GM23248 (cell line): ENCODE measurements around the gene NFKBIL1. TPM values are rescaled to one million over a fixed set of nuclear protein-coding genes. Genes with fewer than 3 reads are reported as not detected.
A peak's percentile ranks its signal among the peaks of the same experiment; 100 is the strongest.

Experiments
- DNase-seq: peaks from one replicate; pipeline ENCODE4 v3.0.0-alpha.2; 2015
- H2AFZ ChIP-seq: fragments of 200-600 bp; sonication (generic); 2 replicates; pipeline ENCODE4 v1.6.1; 2016; ENCODE audit warnings: antibody characterized with exemption
- H3F3A ChIP-seq: fragments of 200-600 bp; sonication (generic); 2 replicates; pipeline ENCODE4 v1.6.1; 2016; ENCODE audit warnings: mild to moderate bottlenecking, antibody characterized with exemption, mixed run types; ENCODE audit not compliant: insufficient read depth
- H3K27ac ChIP-seq: fragments of 200-600 bp; sonication (generic); 2 replicates; pipeline ENCODE4 v1.5.1; 2016; ENCODE audit warnings: mild to moderate bottlenecking
- H3K27me3 ChIP-seq: fragments of 200-600 bp; sonication (generic); replicated peaks from 2 replicates; pipeline ENCODE4 v1.6.1; 2016; ENCODE audit warnings: mild to moderate bottlenecking; ENCODE audit not compliant: insufficient read depth
- H3K36me3 ChIP-seq: fragments of 200-600 bp; sonication (generic); 2 replicates; pipeline ENCODE4 v1.6.1; 2016; ENCODE audit warnings: low read depth, mild to moderate bottlenecking
- H3K4me1 ChIP-seq: fragments of 200-600 bp; sonication (generic); 2 replicates; pipeline ENCODE4 v1.6.1; 2016; ENCODE audit warnings: mild to moderate bottlenecking; ENCODE audit not compliant: insufficient read depth
- H3K4me2 ChIP-seq: fragments of 200-600 bp; sonication (generic); one replicate; pipeline ENCODE4 v1.6.1; 2016; ENCODE audit warnings: mild to moderate bottlenecking; ENCODE audit not compliant: unreplicated experiment
- H3K4me3 ChIP-seq: fragments of 200-600 bp; sonication (generic); 2 replicates; pipeline ENCODE4 v1.5.1; 2016; ENCODE audit warnings: mild to moderate bottlenecking
- H3K79me2 ChIP-seq: fragments of 200-600 bp; sonication (generic); 2 replicates; pipeline ENCODE4 v1.6.1; 2016; ENCODE audit warnings: mild to moderate bottlenecking; ENCODE audit not compliant: insufficient read depth
- H3K9ac ChIP-seq: fragments of 200-600 bp; sonication (generic); 2 replicates; pipeline ENCODE4 v1.6.1; 2016; ENCODE audit warnings: mild to moderate bottlenecking
- H3K9me2 ChIP-seq: fragments of 200-600 bp; sonication (generic); 2 replicates; pipeline ENCODE4 v1.6.1; 2016; ENCODE audit warnings: mixed run types, mild to moderate bottlenecking, moderate library complexity; ENCODE audit not compliant: insufficient read depth
- H3K9me3 ChIP-seq: fragments of 200-600 bp; sonication (generic); one replicate; pipeline ENCODE4 v1.6.1; 2017; ENCODE audit warnings: low read depth
- H4K20me1 ChIP-seq: fragments of 200-600 bp; sonication (generic); 2 replicates; pipeline ENCODE4 v1.6.0; 2016; ENCODE audit not compliant: insufficient read depth
- EZH2 ChIP-seq: fragments of 200-600 bp; sonication (generic); IDR thresholded peaks from 2 replicates; pipeline ENCODE4 v1.6.1; 2018; ENCODE audit warnings: antibody characterized with exemption, mild to moderate bottlenecking; ENCODE audit not compliant: insufficient read depth, poor library complexity, severe bottlenecking
- EZH2phosphoT487 ChIP-seq: fragments of 200-600 bp; sonication (generic); IDR thresholded peaks from 2 replicates; pipeline ENCODE4 v1.6.1; 2018; ENCODE audit warnings: antibody characterized with exemption, moderate library complexity, mild to moderate bottlenecking, low read depth; ENCODE audit not compliant: insufficient read depth
- WGBS, 2 experiments: methylation state at CpG; one replicate each; pipeline ENCODE4 v1.1.6; 2015 to 2017; ENCODE audit warnings: low lambda C conversion rate in 2 of 2, low coverage in 1 of 2; ENCODE audit errors: missing lambda C conversion rate in 2 of 2; 5-methylcytosine and 5-hydroxymethylcytosine counted together
- in situ Hi-C: fragments of 300-500 bp; cut with MboI; formaldehyde crosslinking; loops from 2 replicates; pipeline ENCODE4 v1.15.0; 2020
- polyA plus RNA-seq: library from polyadenylated mRNA; unstranded; fragments of >200 nt; fragmentation: Nextera tagmentation; extraction: Ambion mirVana; gene quantifications from 2 replicates; pipeline ENCODE4 v1.2.1, GENCODE V29; 2016
- small RNA-seq: library from RNA; depleted of rRNA; stranded (forward); fragments of <200 nt; gene quantifications from one replicate; pipeline ENCODE3, GENCODE V24; 2014; ENCODE audit warnings: low read depth, low replicate concordance
- total RNA-seq: library from RNA; depleted of rRNA; stranded (reverse); fragments of >200 nt; shearing (Covaris generic); gene quantifications from 2 replicates; pipeline ENCODE4 v1.2.3, GENCODE V29; 2014; rRNA removed

Gene NFKBIL1
- total and polyA plus RNA-seq, 2 experiments from 2014 or later, result 12.3 to 20.4 TPM

DNA sequence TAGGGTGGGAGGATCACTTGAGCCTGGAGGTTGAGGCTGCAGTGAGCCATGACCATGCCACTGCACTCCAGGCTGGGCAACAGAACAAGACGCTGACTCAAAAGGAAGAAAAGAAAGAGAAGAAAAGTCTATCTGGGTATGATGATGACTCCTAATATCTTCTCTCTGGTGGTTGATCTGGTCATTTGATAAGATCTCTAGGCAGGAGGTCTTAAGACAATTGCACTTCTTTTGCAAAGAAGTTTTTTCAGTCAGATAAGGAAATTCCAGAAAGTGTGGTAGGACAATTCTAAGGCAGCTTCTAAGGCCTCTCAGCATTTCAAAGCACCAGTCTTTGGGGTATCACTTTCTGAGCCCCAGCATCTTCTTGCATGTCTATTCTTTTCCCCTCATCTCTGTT is 59.9 kb downstream of the NFKBIL1 start:
- no peak overlapping the region for H3K9ac ChIP-seq
- no peak overlapping the region for H3K4me3 ChIP-seq
- no peaks in the 10 kb centered on the region for H3K36me3 ChIP-seq
- in situ Hi-C loops, result no loop called here
- no peak overlapping the region for H3K27ac ChIP-seq
- H2AFZ ChIP-seq, result no peak overlapping the region
- H3K79me2 ChIP-seq, result no peaks in the 10 kb centered on the region
- no peak overlapping the region for H3K4me2 ChIP-seq
- H3F3A ChIP-seq, result no peaks in the 10 kb centered on the region; the same call in 1 of the 2 replicates
- H3K9me2 ChIP-seq, result no peaks in the 10 kb centered on the region
- 88 to 93% methylated on average over 1 of the region's 1 CpG for WGBS, 2 experiments
- DNase-seq, result no peak
- H3K4me1 ChIP-seq, result no peaks in the 10 kb centered on the region
- H4K20me1 ChIP-seq, result no peaks in the 10 kb centered on the region
- no peaks in the 10 kb centered on the region for H3K9me3 ChIP-seq
- no peaks in the 10 kb centered on the region for H3K27me3 ChIP-seq
- TF ChIP-seq EZH2phosphoT487, result no peak
- TF ChIP-seq EZH2, result no peak

Small RNA genes lying within 50 kb of the gene (small RNA-seq; reads per million reads assigned to genes)
- gene AL663061.1, result not detected
- gene SNORD117, result 21.9 reads per million, percentile 89 among the genes with 10 or more reads in this experiment
- gene SNORD84, result not detected

Other genes starting within 250 kb of the NFKBIL1 start
Only the 30 nearest of the 31 such genes appear.
- 65.6 and 87.9 TPM in 2 replicates for gene HLA-B, start 190.4 kb upstream of the NFKBIL1 start, total RNA-seq
- 186 and 192 TPM in 2 replicates for gene HLA-B, start 190.4 kb upstream of the NFKBIL1 start, polyA plus RNA-seq
- gene MICA, start 144.0 kb upstream of the NFKBIL1 start, total RNA-seq, result 24.0 and 42.6 TPM in 2 replicates
- 36.9 and 38.0 TPM in 2 replicates for gene MICA, start 144.0 kb upstream of the NFKBIL1 start, polyA plus RNA-seq
- gene MICB, start 49.5 kb upstream of the NFKBIL1 start, total RNA-seq, result 4.1 and 4.9 TPM in 2 replicates
- gene MICB, start 49.5 kb upstream of the NFKBIL1 start, polyA plus RNA-seq, result 3.7 and 4.2 TPM in 2 replicates
- not detected in 2 replicates for gene MCCD1, start 18.6 kb upstream of the NFKBIL1 start, total RNA-seq
- not detected in 2 replicates for gene MCCD1, start 18.6 kb upstream of the NFKBIL1 start, polyA plus RNA-seq
- gene DDX39B, start 5.6 kb upstream of the NFKBIL1 start, total RNA-seq, result 319 and 415 TPM in 2 replicates
- gene DDX39B, start 5.6 kb upstream of the NFKBIL1 start, polyA plus RNA-seq, result 197 and 204 TPM in 2 replicates
- 0.89 and 1.8 TPM in 2 replicates for gene ATP6V1G2, start 1.0 kb upstream of the NFKBIL1 start, total RNA-seq
- gene ATP6V1G2, start 1.0 kb upstream of the NFKBIL1 start, polyA plus RNA-seq, result 2.8 and 3.5 TPM in 2 replicates
- not detected in 2 replicates for gene LTA, start 24.7 kb downstream of the NFKBIL1 start, total RNA-seq
- not detected in 2 replicates for gene LTA, start 24.7 kb downstream of the NFKBIL1 start, polyA plus RNA-seq
- gene TNF, start 28.0 kb downstream of the NFKBIL1 start, total RNA-seq, result not detected in 2 replicates
- gene TNF, start 28.0 kb downstream of the NFKBIL1 start, polyA plus RNA-seq, result 0.11 TPM in 1 of 2 replicates, not detected in the other
- gene LTB, start 34.8 kb downstream of the NFKBIL1 start, total RNA-seq, result not detected in 2 replicates
- 0.23 TPM in 1 of 2 replicates, not detected in the other for gene LTB, start 34.8 kb downstream of the NFKBIL1 start, polyA plus RNA-seq
- gene LST1, start 38.7 kb downstream of the NFKBIL1 start, total RNA-seq, result not detected in 2 replicates
- gene LST1, start 38.7 kb downstream of the NFKBIL1 start, polyA plus RNA-seq, result not detected in 2 replicates
- not detected in 2 replicates for gene NCR3, start 45.4 kb downstream of the NFKBIL1 start, total RNA-seq
- gene NCR3, start 45.4 kb downstream of the NFKBIL1 start, polyA plus RNA-seq, result not detected in 2 replicates
- not detected in 2 replicates for gene AIF1, start 67.6 kb downstream of the NFKBIL1 start, total RNA-seq
- not detected in 2 replicates for gene AIF1, start 67.6 kb downstream of the NFKBIL1 start, polyA plus RNA-seq
- 46.0 and 50.5 TPM in 2 replicates for gene PRRC2A, start 73.1 kb downstream of the NFKBIL1 start, total RNA-seq
- gene PRRC2A, start 73.1 kb downstream of the NFKBIL1 start, polyA plus RNA-seq, result 42.5 and 47.2 TPM in 2 replicates
- 161 and 198 TPM in 2 replicates for gene BAG6, start 105.1 kb downstream of the NFKBIL1 start, total RNA-seq
- 88.2 and 90.8 TPM in 2 replicates for gene BAG6, start 105.1 kb downstream of the NFKBIL1 start, polyA plus RNA-seq
- gene APOM, start 108.3 kb downstream of the NFKBIL1 start, total RNA-seq, result 0.76 and 3.3 TPM in 2 replicates
- gene APOM, start 108.3 kb downstream of the NFKBIL1 start, polyA plus RNA-seq, result 5.6 and 5.9 TPM in 2 replicates
- gene C6orf47, start 113.2 kb downstream of the NFKBIL1 start, total RNA-seq, result 20.3 and 28.5 TPM in 2 replicates
- 19.4 and 19.5 TPM in 2 replicates for gene C6orf47, start 113.2 kb downstream of the NFKBIL1 start, polyA plus RNA-seq
- gene GPANK1, start 117.4 kb downstream of the NFKBIL1 start, total RNA-seq, result 10.6 and 11.3 TPM in 2 replicates
- gene GPANK1, start 117.4 kb downstream of the NFKBIL1 start, polyA plus RNA-seq, result 19.3 and 20.0 TPM in 2 replicates
- 186 and 256 TPM in 2 replicates for gene CSNK2B, start 118.5 kb downstream of the NFKBIL1 start, total RNA-seq
- gene CSNK2B, start 118.5 kb downstream of the NFKBIL1 start, polyA plus RNA-seq, result 224 and 229 TPM in 2 replicates
- 2.7 and 7.5 TPM in 2 replicates for gene LY6G5B, start 122.4 kb downstream of the NFKBIL1 start, total RNA-seq
- gene LY6G5B, start 122.4 kb downstream of the NFKBIL1 start, polyA plus RNA-seq, result 3.9 and 5.9 TPM in 2 replicates
- 1.7 TPM in 1 of 2 replicates, not detected in the other for gene LY6G5C, start 133.5 kb downstream of the NFKBIL1 start, total RNA-seq
- gene LY6G5C, start 133.5 kb downstream of the NFKBIL1 start, polyA plus RNA-seq, result 5.0 and 5.1 TPM in 2 replicates
- gene ABHD16A, start 155.7 kb downstream of the NFKBIL1 start, total RNA-seq, result 54.0 and 59.9 TPM in 2 replicates
- 48.0 and 48.5 TPM in 2 replicates for gene ABHD16A, start 155.7 kb downstream of the NFKBIL1 start, polyA plus RNA-seq
- not detected in 2 replicates for gene LY6G6F, start 159.3 kb downstream of the NFKBIL1 start, total RNA-seq
- not detected in 2 replicates for gene LY6G6F, start 159.3 kb downstream of the NFKBIL1 start, polyA plus RNA-seq
- not detected in 2 replicates for gene LY6G6D, start 167.7 kb downstream of the NFKBIL1 start, total RNA-seq
- not detected in 2 replicates for gene LY6G6D, start 167.7 kb downstream of the NFKBIL1 start, polyA plus RNA-seq
- gene LY6G6C, start 174.1 kb downstream of the NFKBIL1 start, total RNA-seq, result not detected in 2 replicates
- gene LY6G6C, start 174.1 kb downstream of the NFKBIL1 start, polyA plus RNA-seq, result not detected in 2 replicates
- gene MPIG6B, start 175.8 kb downstream of the NFKBIL1 start, total RNA-seq, result not detected in 2 replicates
- gene MPIG6B, start 175.8 kb downstream of the NFKBIL1 start, polyA plus RNA-seq, result not detected in 2 replicates
- gene DDAH2, start 181.7 kb downstream of the NFKBIL1 start, total RNA-seq, result 76.6 and 93.3 TPM in 2 replicates
- gene DDAH2, start 181.7 kb downstream of the NFKBIL1 start, polyA plus RNA-seq, result 77.7 and 90.2 TPM in 2 replicates
- 447 and 576 TPM in 2 replicates for gene CLIC1, start 188.9 kb downstream of the NFKBIL1 start, total RNA-seq
- 784 and 791 TPM in 2 replicates for gene CLIC1, start 188.9 kb downstream of the NFKBIL1 start, polyA plus RNA-seq
- gene MSH5, start 192.4 kb downstream of the NFKBIL1 start, total RNA-seq, result 4.3 and 7.1 TPM in 2 replicates
- gene MSH5, start 192.4 kb downstream of the NFKBIL1 start, polyA plus RNA-seq, result 2.0 and 2.9 TPM in 2 replicates
- gene SAPCD1, start 215.0 kb downstream of the NFKBIL1 start, total RNA-seq, result 2.5 TPM in 1 of 2 replicates, not detected in the other
- 0.85 and 1.3 TPM in 2 replicates for gene SAPCD1, start 215.0 kb downstream of the NFKBIL1 start, polyA plus RNA-seq
- 0.54 TPM in 1 of 2 replicates, not detected in the other for gene VWA7, start 229.7 kb downstream of the NFKBIL1 start, total RNA-seq
- gene VWA7, start 229.7 kb downstream of the NFKBIL1 start, polyA plus RNA-seq, result 0.37 and 0.56 TPM in 2 replicates